DMS153 treated with DMSO at 0.1 percent for 48 hours (cell line): ENCODE results near the gene FXYD4.
"Not testable (repeated sequence)": the region's sequence is repeated elsewhere in the genome, so short reads cannot be mapped to it uniquely, and the experiment has no call there.

Source experiments
- DNase-seq: peaks from one replicate; lab custom pipeline; 2025; ENCODE audit not compliant: unreplicated experiment; lab: John Stamatoyannopoulos, UW

Gene FXYD4

GRCh38 chr10:43374194-43374593 is 2.8 kb downstream of the FXYD4 start:
- DNase-seq = no peak

GRCh38 chr10:43375401-43376020 is 4.1 kb downstream of the FXYD4 start:
- no peak for DNase-seq

GRCh38 chr10:43376046-43376635 is 4.7 kb downstream of the FXYD4 start:
- DNase-seq = no peak

- DNase-seq = no peak
Measured at GRCh38 chr10:43376828-43377423, 5.5 kb downstream of the FXYD4 start.

DNA sequence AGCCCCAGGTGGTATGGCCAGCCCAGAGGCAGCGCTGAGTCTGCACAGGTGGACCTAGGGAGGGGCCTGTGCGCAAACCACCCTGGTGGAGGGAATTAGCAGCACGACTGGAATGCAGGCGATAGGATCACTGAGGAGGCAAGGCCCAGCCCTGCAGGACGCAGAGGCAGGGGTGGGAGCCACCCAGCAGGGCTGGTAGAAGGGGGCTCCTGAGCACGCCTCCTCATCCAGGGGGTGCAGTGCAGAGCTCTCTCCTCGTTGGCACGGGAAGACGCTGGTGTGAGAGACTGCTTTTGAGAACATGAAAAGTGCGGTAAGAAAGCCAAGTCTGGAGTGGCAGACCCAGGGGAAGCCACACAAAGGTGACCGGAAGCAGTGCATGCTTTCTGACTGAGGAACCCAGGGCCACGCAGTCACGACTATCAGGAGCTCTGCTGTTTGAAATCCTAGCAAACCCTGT is 6.0 kb downstream of the FXYD4 start:
- DNase-seq = no peak

GRCh38 chr10:43380610-43381222 is 9.3 kb downstream of the FXYD4 start:
- DNase-seq = no peak

- no peak for DNase-seq
Measured at GRCh38 chr10:43383204-43383971, 12.0 kb downstream of the FXYD4 start.

GRCh38 chr10:43384252-43385221 is 13.1 kb downstream of the FXYD4 start:
- DNase-seq = no peak

DNA sequence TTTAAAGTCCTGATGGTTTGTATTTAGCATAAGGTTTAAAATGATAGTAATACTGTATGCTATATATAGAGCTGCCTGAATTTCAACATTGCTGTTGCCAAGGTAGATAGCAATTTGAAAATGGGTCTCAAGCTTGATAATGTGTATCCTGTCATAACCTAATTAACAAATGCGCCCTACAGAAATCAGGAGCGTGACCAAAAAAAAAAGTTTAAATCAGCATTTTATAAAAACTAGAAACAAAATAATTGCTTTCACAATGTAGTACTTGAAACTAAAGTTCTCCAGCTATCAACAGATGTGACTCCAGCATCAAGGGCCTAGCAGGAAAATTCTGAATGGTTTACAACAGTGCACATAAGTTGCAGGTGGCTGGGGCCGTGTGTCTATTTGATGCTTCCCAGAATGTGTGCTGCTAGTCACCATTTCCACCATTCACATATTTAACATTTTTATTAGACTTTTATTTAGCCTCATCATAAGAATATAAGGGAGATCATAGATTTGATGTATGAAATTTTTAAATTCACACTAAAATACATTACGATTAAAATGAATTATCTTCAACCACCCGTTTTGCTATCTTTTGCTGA is 14.1 kb downstream of the FXYD4 start:
- no peak for DNase-seq

DNA sequence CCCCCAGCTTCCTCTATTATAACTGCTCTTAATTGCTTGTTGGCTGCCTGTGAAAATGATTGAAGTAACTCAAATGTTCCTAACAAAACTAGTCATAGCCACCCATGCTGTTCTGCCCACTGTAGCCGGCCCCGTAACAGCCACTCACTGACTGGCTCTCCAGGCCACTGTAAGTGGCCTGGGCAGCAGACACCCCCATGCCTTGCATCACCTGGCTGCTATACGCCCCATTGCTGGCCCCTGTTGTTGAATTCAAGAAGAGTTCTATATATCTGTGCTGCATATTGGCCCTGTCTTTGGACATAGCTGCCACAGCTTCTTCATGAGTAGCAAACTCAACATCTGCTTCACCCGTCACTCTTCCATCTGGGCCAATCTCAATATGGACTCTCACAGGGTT is 15.1 kb downstream of the FXYD4 start:
- DNase-seq = no peak

DNA sequence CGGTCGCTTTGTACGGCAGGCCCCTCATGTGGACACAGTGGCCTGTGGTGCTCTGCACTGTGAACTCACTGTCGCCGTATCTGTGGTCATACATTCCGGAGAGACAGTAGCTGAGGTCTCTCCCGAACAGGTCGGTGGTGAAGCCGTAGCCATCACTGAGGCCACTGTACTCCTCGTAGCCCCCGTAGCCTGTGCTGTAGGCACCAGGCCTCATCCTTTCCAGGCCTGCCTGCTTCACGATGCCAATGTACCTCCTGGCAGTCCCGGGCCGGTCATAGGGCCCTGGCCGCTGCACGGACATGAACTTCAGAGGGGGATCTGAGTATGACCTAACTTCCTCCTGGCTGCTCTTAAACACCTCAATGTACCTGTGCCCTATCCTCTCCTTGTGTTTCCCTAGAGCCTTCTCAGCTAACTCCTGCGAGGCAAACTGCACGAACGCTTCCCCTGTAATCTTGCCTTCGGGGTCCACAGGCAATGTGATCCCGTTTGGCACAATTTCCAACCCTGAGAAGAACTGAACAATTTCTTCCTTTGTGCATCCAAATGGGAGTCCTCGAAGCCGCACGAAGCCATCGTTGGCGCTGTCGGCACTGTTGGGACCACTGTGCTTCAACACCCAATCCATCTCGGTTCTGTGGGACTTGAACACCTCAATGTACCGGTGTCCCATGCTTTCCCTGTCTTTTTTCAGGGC is 15.7 kb downstream of the FXYD4 start:
- no peak for DNase-seq

- no peak for DNase-seq
Measured at GRCh38 chr10:43387678-43388032, 16.2 kb downstream of the FXYD4 start.

DNA sequence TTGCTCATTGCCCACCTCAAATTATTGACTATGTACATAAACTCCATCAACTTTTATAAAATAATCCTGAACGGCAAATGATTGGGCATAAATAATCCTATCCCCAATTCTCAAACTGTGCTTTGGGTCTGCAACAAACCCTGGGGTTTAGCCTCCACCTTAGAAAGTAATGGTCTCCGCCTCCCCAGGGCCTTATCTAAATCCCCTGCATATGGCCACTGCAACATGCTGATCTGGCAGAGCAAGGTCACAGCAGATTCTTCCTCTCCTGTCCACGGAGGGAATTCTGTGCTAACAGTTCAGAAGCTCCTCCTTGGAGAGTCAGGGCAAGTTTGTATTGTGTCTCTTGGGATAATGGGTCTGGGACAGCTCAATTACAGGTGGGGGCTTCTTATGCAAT is 18.4 kb downstream of the FXYD4 start:
- DNase-seq = no peak

DNA sequence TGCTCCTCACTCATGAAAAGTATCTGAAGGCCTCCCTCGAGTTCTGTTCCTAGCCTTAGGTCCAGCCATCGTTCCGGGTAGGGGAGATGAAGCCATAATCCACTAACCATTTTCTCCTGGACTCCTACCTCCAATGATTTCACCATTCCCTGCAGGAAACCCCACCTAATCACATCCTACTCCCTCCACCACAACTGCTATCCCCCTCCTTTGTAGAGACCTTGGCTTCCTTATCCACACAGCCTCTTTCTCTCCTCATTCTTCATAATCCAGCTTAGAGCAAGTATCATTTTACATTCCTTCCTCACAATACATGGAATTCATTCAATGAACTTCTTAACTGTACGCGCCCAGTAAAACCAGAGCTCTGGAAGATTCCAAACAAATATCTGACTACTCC is 18.9 kb downstream of the FXYD4 start:
- no peak for DNase-seq

DNA sequence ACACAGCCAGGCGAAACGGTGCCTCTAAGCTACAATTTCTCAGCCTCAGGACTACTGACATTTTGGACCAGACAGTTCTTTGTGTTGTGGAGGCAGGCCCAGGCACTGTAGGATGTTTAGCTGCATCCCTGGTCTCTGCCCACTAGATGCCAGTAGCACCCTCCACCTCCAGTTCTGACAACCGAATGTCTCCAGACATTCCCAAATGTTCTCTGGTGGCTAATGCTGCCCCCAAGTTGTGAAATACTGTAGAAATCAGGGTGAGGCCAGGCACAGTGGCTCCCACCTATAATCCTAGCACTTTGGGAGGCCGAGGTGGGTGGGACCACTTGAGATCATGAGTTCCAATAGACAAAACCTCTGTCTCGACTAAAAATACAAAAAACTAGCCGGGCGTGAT is 19.3 kb downstream of the FXYD4 start:
- no peak for DNase-seq

DNA sequence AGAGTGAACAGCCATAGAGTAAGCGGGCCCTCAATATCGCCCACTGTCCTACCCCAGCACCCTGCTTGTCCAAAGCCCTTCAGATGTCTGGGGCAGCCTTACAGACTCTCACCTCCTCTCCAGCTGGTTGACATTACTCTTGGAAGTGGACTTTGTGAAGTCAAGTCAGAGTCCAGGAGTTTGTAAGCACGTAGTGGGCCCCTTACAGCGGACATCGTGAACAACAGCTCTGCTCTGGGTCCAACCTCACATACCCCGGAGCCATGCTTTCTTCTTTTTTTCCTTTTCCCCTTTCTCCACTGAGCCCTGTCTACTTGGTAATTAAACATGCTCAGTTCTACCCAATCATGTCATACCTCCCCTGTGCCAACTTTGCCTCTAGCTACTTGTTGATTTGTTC is 20.1 kb downstream of the FXYD4 start:
- DNase-seq = no peak

- no peak for DNase-seq
Measured at GRCh38 chr10:43392748-43393147, 21.3 kb downstream of the FXYD4 start.

DNA sequence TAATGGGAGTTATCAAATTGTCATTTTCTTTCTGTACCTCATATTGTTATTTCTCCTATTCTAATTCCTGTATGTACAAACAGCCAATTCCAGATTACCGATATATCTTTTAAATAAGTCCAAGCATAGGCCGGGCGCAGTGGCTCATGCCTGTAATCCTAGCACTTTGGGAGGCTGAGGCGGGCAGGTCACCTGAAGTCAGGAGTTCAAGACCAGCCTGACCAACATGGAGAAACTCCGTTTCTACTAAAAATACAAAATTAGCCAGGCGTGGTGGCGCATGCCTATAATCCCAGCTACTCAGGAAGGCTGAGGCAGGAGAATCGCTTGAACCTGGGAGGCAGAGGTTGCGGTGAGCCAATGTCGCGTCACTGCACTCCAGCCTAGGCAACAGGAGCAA is 21.8 kb downstream of the FXYD4 start:
- DNase-seq = not testable (repeated sequence)

- DNase-seq = no peak
Measured at GRCh38 chr10:43393606-43394360, 22.3 kb downstream of the FXYD4 start.
